Activated naive CD8-positive, alpha-beta T cell treated with anti-CD3 and anti-CD28 coated beads, Interleukin-2, amount 50 U/mL, for 24 hours (primary cell): ENCODE results near the gene CD4.

Experiments
- ATAC-seq: fragments of 150-1000 bp; cut with Tn5 transposase; one replicate; pipeline ENCODE4 v1.10.0; 2021
- DNase-seq: peaks from one replicate; pipeline ENCODE4 v3.0.0; 2021
- H3K27ac Mint-ChIP-seq: one replicate; pipeline ENCODE4 v1.8.0; 2021; ENCODE audit warnings: mild to moderate bottlenecking, mixed read lengths
- H3K27me3 Mint-ChIP-seq: one replicate; pipeline ENCODE4 v1.8.0; 2021; ENCODE audit warnings: mixed read lengths
- H3K36me3 Mint-ChIP-seq: one replicate; pipeline ENCODE4 v1.8.0; 2021; ENCODE audit warnings: low read depth, mixed read lengths
- H3K4me1 Mint-ChIP-seq: one replicate; pipeline ENCODE4 v1.8.0; 2021; ENCODE audit warnings: mixed read lengths
- H3K4me3 Mint-ChIP-seq: one replicate; pipeline ENCODE4 v1.8.0; 2021; ENCODE audit warnings: mild to moderate bottlenecking, moderate library complexity, mixed read lengths
- H3K9me3 Mint-ChIP-seq: one replicate; pipeline ENCODE4 v1.8.0; 2021; ENCODE audit warnings: mixed read lengths

CD4 gene

DNA sequence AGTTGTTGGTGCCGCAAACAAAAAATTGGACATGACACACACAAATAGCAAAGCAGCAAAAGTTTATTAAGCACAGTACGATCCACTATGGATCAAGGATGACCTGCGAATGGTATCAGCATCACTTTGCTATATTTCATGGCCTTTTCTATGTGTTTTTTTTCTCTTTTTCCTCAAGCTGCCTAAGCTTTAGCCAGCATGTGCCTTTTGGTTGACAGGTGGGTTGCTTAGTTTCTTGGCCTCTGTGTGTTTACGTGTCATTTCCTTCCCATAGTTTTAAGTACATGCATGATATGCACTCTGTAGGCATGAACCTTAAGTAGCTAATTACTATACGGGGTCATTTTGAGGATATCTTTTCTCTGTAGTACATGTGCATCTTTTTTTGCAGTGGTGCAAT lies 9.8 kb downstream of the CD4 start:
- Mint-ChIP-seq H3K27me3 (peaks cover 16% of the 10 kb centered on the region), H3K4me3 (no peak overlapping the region), H3K27ac (no peak overlapping the region), H3K36me3 (no peaks in the 10 kb centered on the region), H3K4me1 (no peaks in the 10 kb centered on the region), H3K9me3 (no peaks in the 10 kb centered on the region)
- no peak for ATAC-seq
- DNase-seq, result no peak

- H3K9me3 Mint-ChIP-seq, result no peaks in the 10 kb centered on the region
- ATAC-seq (no peak), DNase-seq (no peak)
- H3K27ac Mint-ChIP-seq, result no peak overlapping the region
- H3K36me3 Mint-ChIP-seq, result no peaks in the 10 kb centered on the region
- H3K4me1 Mint-ChIP-seq, result peaks cover 6% of the 10 kb centered on the region
- no peaks in the 10 kb centered on the region for H3K27me3 Mint-ChIP-seq
- no peak overlapping the region for H3K4me3 Mint-ChIP-seq
Observed at GRCh38 chr12:6807170-6807569, 17.8 kb downstream of the CD4 start.

DNA sequence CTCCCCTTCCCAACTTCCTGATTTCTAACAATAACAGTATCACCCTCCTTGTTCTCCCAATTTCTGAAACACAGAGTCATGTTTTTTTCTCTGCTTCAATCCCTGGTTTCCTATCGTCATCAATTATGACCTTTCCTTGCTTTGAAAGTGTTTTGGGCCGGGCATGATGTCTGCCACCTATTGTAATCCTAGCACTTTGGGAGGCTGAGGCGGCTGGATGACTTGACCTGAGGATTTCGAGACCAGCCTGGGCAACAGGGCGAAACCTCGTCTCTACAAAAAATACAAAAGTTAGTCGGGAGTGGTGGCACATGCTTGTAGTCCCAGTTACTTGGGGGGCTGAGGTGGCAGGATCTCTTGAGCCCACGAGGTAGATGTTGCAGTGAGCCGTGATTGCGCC lies 19.7 kb downstream of the CD4 start:
- no peaks in the 10 kb centered on the region for H3K36me3 Mint-ChIP-seq
- no peak overlapping the region for H3K4me3 Mint-ChIP-seq

GRCh38 chr12:6810758-6811157 lies 21.4 kb downstream of the CD4 start:
- Mint-ChIP-seq H3K36me3 (no peaks in the 10 kb centered on the region), H3K9me3 (no peaks in the 10 kb centered on the region), H3K4me1 (peaks cover 6% of the 10 kb centered on the region), H3K27me3 (peaks cover 9% of the 10 kb centered on the region), H3K4me3 (no peak overlapping the region), H3K27ac (no peak overlapping the region)
- ATAC-seq (no peak), DNase-seq (no peak)

More for the DNA sequence above, 19.7 kb downstream of the CD4 start:
- Mint-ChIP-seq H3K9me3 (no peaks in the 10 kb centered on the region), H3K27me3 (peaks cover 2% of the 10 kb centered on the region), H3K27ac (no peak overlapping the region), H3K4me1 (peaks cover 6% of the 10 kb centered on the region)
- ATAC-seq (no peak), DNase-seq (no peak)

- ATAC-seq (no peak), DNase-seq (no peak)
- H3K4me3 Mint-ChIP-seq, result no peak overlapping the region
- H3K9me3 Mint-ChIP-seq, result no peaks in the 10 kb centered on the region
- H3K27me3 Mint-ChIP-seq, result peaks cover 9% of the 10 kb centered on the region
- H3K36me3 Mint-ChIP-seq, result peaks cover 2% of the 10 kb centered on the region
- peaks cover 6% of the 10 kb centered on the region for H3K4me1 Mint-ChIP-seq
- H3K27ac Mint-ChIP-seq, result no peak overlapping the region
Observed at GRCh38 chr12:6813363-6813762, 24.0 kb downstream of the CD4 start.

GRCh38 chr12:6816598-6816997 lies 27.3 kb downstream of the CD4 start:
- H3K27me3 Mint-ChIP-seq, result peaks cover 19% of the 10 kb centered on the region
- peaks cover 7% of the 10 kb centered on the region for H3K4me1 Mint-ChIP-seq
- H3K36me3 Mint-ChIP-seq, result peaks cover 2% of the 10 kb centered on the region
- ATAC-seq (no peak), DNase-seq (no peak)
- H3K27ac Mint-ChIP-seq, result no peak overlapping the region
- no peak overlapping the region for H3K4me3 Mint-ChIP-seq
- no peaks in the 10 kb centered on the region for H3K9me3 Mint-ChIP-seq

DNA sequence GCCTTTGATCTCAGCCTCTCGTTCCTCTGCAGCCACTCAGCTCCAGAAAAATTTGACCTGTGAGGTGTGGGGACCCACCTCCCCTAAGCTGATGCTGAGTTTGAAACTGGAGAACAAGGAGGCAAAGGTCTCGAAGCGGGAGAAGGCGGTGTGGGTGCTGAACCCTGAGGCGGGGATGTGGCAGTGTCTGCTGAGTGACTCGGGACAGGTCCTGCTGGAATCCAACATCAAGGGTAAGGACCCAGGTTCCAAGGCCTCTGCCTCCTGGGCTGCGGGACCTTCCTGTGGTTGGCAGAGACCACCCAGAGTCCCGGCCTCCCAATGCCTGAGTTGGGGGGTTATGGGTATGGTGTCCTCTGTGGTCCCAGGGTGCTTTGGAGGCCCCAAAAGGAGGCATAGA lies 27.8 kb downstream of the CD4 start:
- Mint-ChIP-seq H3K9me3 (no peaks in the 10 kb centered on the region), H3K4me3 (no peak overlapping the region), H3K4me1 (peaks cover 9% of the 10 kb centered on the region), H3K36me3 (peaks cover 2% of the 10 kb centered on the region), H3K27ac (no peak overlapping the region), H3K27me3 (peaks cover 21% of the 10 kb centered on the region)
- ATAC-seq, result no peak
- DNase-seq, result no peak

DNA sequence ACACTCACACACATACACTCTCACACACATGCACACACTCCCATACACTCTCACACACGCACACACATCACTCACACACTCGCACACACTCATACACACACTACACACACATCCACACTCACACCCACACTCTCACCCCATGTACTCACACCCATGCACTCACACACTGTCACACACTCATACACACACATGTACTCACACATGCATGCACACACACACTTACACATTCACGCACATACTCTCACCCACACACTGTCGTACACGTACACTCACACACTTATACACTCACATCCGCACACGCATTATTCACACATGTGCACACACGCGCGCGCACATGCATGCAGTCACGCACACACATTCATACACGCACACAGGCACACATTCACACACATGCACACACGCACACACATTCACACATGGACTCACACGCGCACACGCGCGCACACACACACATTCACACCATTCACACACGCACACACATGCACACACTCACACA lies 28.4 kb downstream of the CD4 start:
- no peak overlapping the region for H3K4me3 Mint-ChIP-seq
- H3K27ac Mint-ChIP-seq, result peak overlapping the region; percentile 10
- ATAC-seq, result no peak
- H3K36me3 Mint-ChIP-seq, result peaks cover 2% of the 10 kb centered on the region
- DNase-seq, result no peak
- H3K4me1 Mint-ChIP-seq, result peaks cover 13% of the 10 kb centered on the region
- no peaks in the 10 kb centered on the region for H3K9me3 Mint-ChIP-seq
- peaks cover 27% of the 10 kb centered on the region for H3K27me3 Mint-ChIP-seq

- no peak overlapping the region for H3K27ac Mint-ChIP-seq
- no peak for DNase-seq
- ATAC-seq, result no peak
- H3K36me3 Mint-ChIP-seq, result peaks cover 2% of the 10 kb centered on the region
- no peaks in the 10 kb centered on the region for H3K9me3 Mint-ChIP-seq
- H3K4me1 Mint-ChIP-seq, result peaks cover 13% of the 10 kb centered on the region
- H3K27me3 Mint-ChIP-seq, result peaks cover 32% of the 10 kb centered on the region
- no peak overlapping the region for H3K4me3 Mint-ChIP-seq
Observed at GRCh38 chr12:6818222-6818621, 28.9 kb downstream of the CD4 start.

- no peak overlapping the region for H3K4me3 Mint-ChIP-seq
- H3K36me3 Mint-ChIP-seq, result peaks cover 2% of the 10 kb centered on the region
- H3K9me3 Mint-ChIP-seq, result no peaks in the 10 kb centered on the region
- peaks cover 36% of the 10 kb centered on the region for H3K27me3 Mint-ChIP-seq
- H3K4me1 Mint-ChIP-seq, result peaks cover 13% of the 10 kb centered on the region
- DNase-seq (no peak), ATAC-seq (no peak)
- H3K27ac Mint-ChIP-seq, result no peak overlapping the region
Observed at GRCh38 chr12:6818645-6819044, 29.3 kb downstream of the CD4 start.

- Mint-ChIP-seq H3K4me3 (no peak overlapping the region), H3K27ac (no peak overlapping the region), H3K27me3 (peaks cover 38% of the 10 kb centered on the region), H3K36me3 (peaks cover 2% of the 10 kb centered on the region), H3K9me3 (no peaks in the 10 kb centered on the region), H3K4me1 (peaks cover 13% of the 10 kb centered on the region)
- ATAC-seq, result no peak
- no peak for DNase-seq
Observed at GRCh38 chr12:6819106-6820030, 30.0 kb downstream of the CD4 start.

GRCh38 chr12:6820166-6820565 lies 30.8 kb downstream of the CD4 start:
- DNase-seq (no peak), ATAC-seq (no peak)
- Mint-ChIP-seq H3K27ac (no peak overlapping the region), H3K4me3 (no peak overlapping the region), H3K36me3 (peaks cover 2% of the 10 kb centered on the region), H3K4me1 (peaks cover 13% of the 10 kb centered on the region), H3K9me3 (no peaks in the 10 kb centered on the region), H3K27me3 (peaks cover 38% of the 10 kb centered on the region)

DNA sequence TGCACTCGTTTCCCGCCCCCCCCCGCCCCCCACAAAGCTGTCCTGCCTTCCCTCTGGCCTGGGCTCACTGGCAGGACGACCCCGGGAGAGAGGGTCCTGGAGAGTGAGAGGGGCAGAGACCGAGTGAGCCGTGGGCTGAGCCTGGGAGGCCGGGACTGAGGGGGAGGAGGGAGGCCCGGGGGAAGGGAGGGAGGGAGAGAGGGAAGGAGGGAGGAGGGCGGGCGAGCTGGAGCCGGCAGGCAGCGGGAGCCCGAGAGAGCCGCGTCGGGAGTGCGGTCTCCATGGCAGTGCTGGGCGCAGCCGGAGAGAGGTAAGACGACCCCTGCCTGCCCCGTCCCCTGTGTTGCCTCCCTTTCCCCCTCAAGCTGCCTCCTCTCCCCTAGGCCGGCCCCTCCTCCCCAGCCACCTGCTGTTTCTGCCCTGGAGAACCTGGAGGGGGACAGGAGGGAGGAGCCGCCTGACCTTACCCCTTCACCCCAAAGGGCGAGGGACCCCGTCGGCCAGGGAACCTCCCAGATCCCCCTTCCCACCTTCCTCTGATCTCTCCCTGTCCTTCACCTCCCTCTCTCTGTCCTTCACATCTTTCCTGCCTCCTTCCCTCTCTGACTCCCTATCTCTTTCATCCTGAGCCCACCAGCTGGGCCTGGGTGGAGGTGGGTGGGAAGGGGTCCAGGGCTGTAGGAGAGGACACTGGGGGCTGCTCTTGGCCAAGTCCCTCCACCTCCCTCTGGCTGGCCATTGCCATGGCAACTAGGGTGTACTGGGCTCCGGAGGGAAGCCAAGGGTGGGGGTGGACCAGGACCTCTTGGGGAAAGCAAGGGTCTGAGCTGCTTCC lies 32.5 kb downstream of the CD4 start, which contains the start of gene GPR162:
Gene GPR162 (plus strand): TSS at position 231 of the 835 bp plus-strand sequence. CDS start 2,078 bp downstream, outside the sequence.
- Mint-ChIP-seq H3K27me3 (peaks cover 51% of the 10 kb centered on the region), H3K27ac (no peak within 1 kb of the TSS), H3K4me1 (peaks cover 15% of the 10 kb centered on the region), H3K9me3 (no peaks in the 10 kb centered on the region), H3K36me3 (peaks cover 2% of the 10 kb centered on the region), H3K4me3 (no peak within 1 kb of the TSS)
- DNase-seq (no peak), ATAC-seq (no peak)

DNA sequence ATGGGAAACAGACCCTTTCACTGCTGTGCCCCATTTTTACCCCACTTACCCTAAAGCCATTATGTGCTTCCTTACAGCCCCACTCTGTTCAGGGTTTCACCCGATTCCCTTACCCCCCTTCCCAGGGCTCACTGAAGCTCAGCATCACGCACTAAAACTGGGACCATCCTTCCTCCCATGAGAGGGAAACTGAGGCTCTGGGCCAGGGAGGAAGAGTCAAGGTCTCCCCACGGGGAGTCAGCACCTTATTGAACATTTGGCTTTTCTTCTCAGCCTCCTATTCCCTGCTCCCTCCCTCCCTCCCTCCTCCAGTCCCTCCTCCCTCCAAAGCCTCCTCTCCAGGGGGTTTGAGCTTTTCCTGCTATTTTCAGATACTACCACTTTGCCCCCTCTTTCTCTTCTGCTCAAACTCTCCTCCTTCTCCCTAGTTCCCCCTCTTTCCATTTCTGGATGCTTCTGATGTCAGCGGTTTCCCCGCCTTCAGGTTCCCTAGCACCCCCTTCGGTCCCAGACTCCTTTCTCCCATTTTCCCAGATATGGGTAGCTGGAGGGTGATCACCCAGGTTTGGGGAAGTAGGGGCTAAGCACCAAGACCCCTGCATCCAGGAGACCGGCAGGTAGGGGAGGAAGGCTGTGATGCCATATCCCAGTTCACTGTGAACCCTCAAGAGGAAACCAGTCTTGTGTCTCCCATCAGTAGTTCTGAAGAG lies 33.3 kb downstream of the CD4 start:
- H3K9me3 Mint-ChIP-seq, result no peaks in the 10 kb centered on the region
- no peak for ATAC-seq
- H3K4me3 Mint-ChIP-seq, result no peak overlapping the region
- peaks cover 2% of the 10 kb centered on the region for H3K36me3 Mint-ChIP-seq
- DNase-seq, result no peak
- peaks cover 59% of the 10 kb centered on the region for H3K27me3 Mint-ChIP-seq
- peaks cover 20% of the 10 kb centered on the region for H3K4me1 Mint-ChIP-seq
- no peak overlapping the region for H3K27ac Mint-ChIP-seq
